Fibroblast of lung (primary cell): ENCODE data around the gene TMEM131.

Experiments used
- EZH2 ChIP-seq: IDR thresholded peaks from 2 replicates; pipeline ENCODE4 v1.5.1; 2012; ENCODE audit warnings: low read length, control low read depth, mild to moderate bottlenecking; ENCODE audit errors: missing control alignments
- TF ChIP-seq, protein P1 (sequence below), 2 donors: IDR thresholded peaks in 1 of 2; conservative IDR thresholded peaks in 1 of 2; 1 replicate in 1 of 2; 2 replicates in 1 of 2; pipeline ENCODE4 v1.5.1; 2011 to 2012; ENCODE audit warnings: low read length in 2 of 2, control low read depth in 1 of 2, inconsistent platforms in 1 of 2, low read depth in 1 of 2, mild to moderate bottlenecking in 1 of 2

DNA sequence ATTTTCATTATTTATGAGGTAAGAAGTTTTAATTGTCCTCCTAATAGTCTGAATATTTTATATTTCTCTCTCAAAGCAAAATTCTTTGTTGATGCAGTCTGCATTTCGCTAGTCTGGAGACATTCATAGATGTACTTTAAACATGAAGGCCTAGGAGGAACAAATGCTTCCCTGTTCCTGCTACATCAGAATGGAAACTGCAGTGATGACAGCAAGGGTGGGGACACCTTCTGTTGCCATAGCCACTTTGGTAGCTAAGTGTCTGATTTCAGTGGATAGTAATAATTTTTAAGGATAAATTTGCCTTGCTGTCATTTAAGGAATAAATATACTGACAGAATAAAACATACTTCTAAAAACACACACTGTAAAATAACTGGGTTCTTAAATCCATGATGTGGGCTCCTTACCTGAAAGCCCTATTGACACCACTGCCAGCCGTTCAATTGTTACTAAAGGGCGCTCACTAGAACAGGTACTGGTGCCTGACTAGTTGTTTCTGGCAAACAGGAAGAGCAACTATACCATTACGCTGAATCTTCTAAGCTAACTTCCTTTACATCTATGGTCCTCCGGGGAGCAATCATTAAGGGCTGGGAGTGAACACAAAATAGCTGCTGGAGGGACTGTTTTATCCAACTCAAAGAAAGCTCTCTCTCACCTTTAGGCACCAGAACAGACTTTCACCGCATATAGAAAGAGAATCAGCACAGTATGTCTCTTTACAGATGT lies 88.2 kb downstream of the TMEM131 start:
- TF ChIP-seq, protein P1, sequence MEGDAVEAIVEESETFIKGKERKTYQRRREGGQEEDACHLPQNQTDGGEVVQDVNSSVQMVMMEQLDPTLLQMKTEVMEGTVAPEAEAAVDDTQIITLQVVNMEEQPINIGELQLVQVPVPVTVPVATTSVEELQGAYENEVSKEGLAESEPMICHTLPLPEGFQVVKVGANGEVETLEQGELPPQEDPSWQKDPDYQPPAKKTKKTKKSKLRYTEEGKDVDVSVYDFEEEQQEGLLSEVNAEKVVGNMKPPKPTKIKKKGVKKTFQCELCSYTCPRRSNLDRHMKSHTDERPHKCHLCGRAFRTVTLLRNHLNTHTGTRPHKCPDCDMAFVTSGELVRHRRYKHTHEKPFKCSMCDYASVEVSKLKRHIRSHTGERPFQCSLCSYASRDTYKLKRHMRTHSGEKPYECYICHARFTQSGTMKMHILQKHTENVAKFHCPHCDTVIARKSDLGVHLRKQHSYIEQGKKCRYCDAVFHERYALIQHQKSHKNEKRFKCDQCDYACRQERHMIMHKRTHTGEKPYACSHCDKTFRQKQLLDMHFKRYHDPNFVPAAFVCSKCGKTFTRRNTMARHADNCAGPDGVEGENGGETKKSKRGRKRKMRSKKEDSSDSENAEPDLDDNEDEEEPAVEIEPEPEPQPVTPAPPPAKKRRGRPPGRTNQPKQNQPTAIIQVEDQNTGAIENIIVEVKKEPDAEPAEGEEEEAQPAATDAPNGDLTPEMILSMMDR (conservative IDR thresholded peaks at IDR 0.05 in 1 of 2, IDR thresholded peaks at IDR 0.05 in 1 of 2; ENCODE audit: low read depth in 1 of 2, low read length in 2 of 2): no peak
- TF ChIP-seq EZH2: no peak
